Measurements from ENCODE around the gene NAXD.

DNA sequence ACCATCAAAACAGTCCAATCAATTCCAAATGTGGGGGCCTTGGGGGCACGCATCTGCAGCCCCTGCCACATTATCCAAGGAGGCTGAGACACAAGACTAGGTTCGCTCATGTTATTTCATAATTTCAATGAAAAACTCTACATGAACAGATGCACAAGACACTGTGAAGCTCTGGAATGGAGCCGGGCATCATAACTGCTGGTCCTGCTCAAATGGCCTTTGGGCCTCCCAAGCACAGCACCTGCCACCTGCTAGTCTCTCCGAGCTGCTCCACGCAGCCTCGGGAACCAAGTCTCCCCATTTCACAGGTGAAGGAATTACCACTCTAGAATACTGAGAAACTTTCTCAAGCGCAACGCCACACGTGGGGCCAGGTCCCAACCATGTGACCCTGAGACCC lies 73.7 kb downstream of the NAXD start:
- TF ChIP-seq CTCF (IDR thresholded peaks at IDR 0.05) (no peak), POLR2A (IDR thresholded peaks at IDR 0.05) (no peak)
